Breast epithelium (tissue), 4 donors: ENCODE data around the gene ZFYVE21. TPM values are rescaled to one million over a fixed set of nuclear protein-coding genes. Genes with fewer than 3 reads are reported as not detected.
A peak's percentile ranks its signal among the peaks of the same experiment; 100 is the strongest.

Source experiments
- DNase-seq, 2 donors: peaks; one replicate each; pipeline ENCODE4 v3.0.0-alpha.2; 2019; ENCODE audit warnings: low spot score in 2 of 2
- H3K27ac ChIP-seq, 2 donors: fragments of 200-600 bp; sonication (generic) in 1 of 2; one replicate each; pipeline ENCODE4 v1.5.1; 2016 to 2019; ENCODE audit warnings: mild to moderate bottlenecking in 1 of 2
- H3K27me3 ChIP-seq, 2 donors: fragments of 200-600 bp; sonication (generic) in 1 of 2; one replicate each; pipeline versions ENCODE4 v1.5.1 to v1.6.0; 2017 to 2019; ENCODE audit warnings: control low read depth in 1 of 2, mild to moderate bottlenecking in 1 of 2
- H3K36me3 ChIP-seq: fragments of 200-600 bp; one replicate; pipeline ENCODE4 v1.5.1; 2019
- H3K4me1 ChIP-seq, 2 donors: fragments of 200-600 bp; sonication (generic); one replicate each; pipeline ENCODE4 v1.5.1; 2016 to 2019; ENCODE audit warnings: control low read depth in 1 of 2
- H3K4me3 ChIP-seq, 3 donors: fragments of 200-600 bp; sonication (generic); 1 replicate in 2 of 3; 2 replicates in 1 of 3; pipeline ENCODE4 v1.5.1; 2016 to 2019; ENCODE audit warnings: mild to moderate bottlenecking in 3 of 3, moderate library complexity in 2 of 3
- H3K9me3 ChIP-seq, 2 donors: fragments of 200-600 bp; sonication (generic) in 1 of 2; one replicate each; pipeline ENCODE4 v1.5.1; 2016 to 2019; ENCODE audit warnings: control low read depth in 1 of 2
- CTCF ChIP-seq, 3 donors: fragments of 450-650 bp; IDR thresholded peaks; one replicate each; pipeline ENCODE4 v1.5.1; 2016 to 2017; ENCODE audit warnings: antibody characterized with exemption in 3 of 3, mild to moderate bottlenecking in 3 of 3, moderate library complexity in 3 of 3
- POLR2A ChIP-seq: fragments of 450-650 bp; IDR thresholded peaks from one replicate; pipeline ENCODE4 v1.6.1; 2016; ENCODE audit warnings: antibody characterized with exemption, mild to moderate bottlenecking, moderate library complexity
- POLR2AphosphoS5 ChIP-seq, 3 donors: sonication (generic); formaldehyde crosslinking; IDR thresholded peaks; one replicate each; pipeline ENCODE4 v1.6.1; 2017; ENCODE audit warnings: antibody characterized with exemption in 3 of 3
- intact Hi-C: fragments of 100-400 bp; cut with DNase I; formaldehyde crosslinking; loops from one replicate; pipeline ENCODE4 v1.15.1; 2023; ENCODE audit warnings: low total_unique reads
- total RNA-seq, 3 donors: library from RNA; depleted of rRNA; stranded (reverse); fragments of >200 nt; gene quantifications; one replicate each; pipeline ENCODE4 v1.1.0, GENCODE V29; 2016

Gene ZFYVE21
- total RNA-seq, 3 donors from 2014 or later: 57.4 to 140 (median 96.0) TPM

- intact Hi-C loops: no loop called here
- H3K36me3 ChIP-seq: no peaks in the 10 kb centered on the region
- peaks cover 16 to 35% of the 10 kb centered on the region in 2 donors for H3K4me1 ChIP-seq
- no peaks in the 10 kb centered on the region for H3K9me3 ChIP-seq
- no peaks in the 10 kb centered on the region for H3K27me3 ChIP-seq
- no peak for TF ChIP-seq CTCF (IDR thresholded peaks at IDR 0.05)
- TF ChIP-seq POLR2AphosphoS5 (IDR thresholded peaks at IDR 0.05): no peak
- TF ChIP-seq POLR2A: no peak
- no peak for DNase-seq
- H3K4me3 ChIP-seq: no peak overlapping the region
- no peak overlapping the region for H3K27ac ChIP-seq
Measured at GRCh38 chr14:103731916-103732867, 16.6 kb downstream of the ZFYVE21 start.

- intact Hi-C loops: no loop called here
- H3K27me3 ChIP-seq: no peaks in the 10 kb centered on the region
- H3K4me1 ChIP-seq: peaks cover 16 to 43% of the 10 kb centered on the region in 2 donors
- H3K4me3 ChIP-seq: no peak overlapping the region
- TF ChIP-seq CTCF (IDR thresholded peaks at IDR 0.05) (no peak), POLR2AphosphoS5 (IDR thresholded peaks at IDR 0.05) (no peak)
- H3K36me3 ChIP-seq: no peaks in the 10 kb centered on the region
- no peak overlapping the region for H3K27ac ChIP-seq
- no peak for DNase-seq
- no peaks in the 10 kb centered on the region for H3K9me3 ChIP-seq
Measured at GRCh38 chr14:103732868-103733620, 17.4 kb downstream of the ZFYVE21 start.

- Histone ChIP-seq H3K36me3 (no peaks in the 10 kb centered on the region), H3K27ac (no peak overlapping the region), H3K4me1 (peaks cover 16 to 37% of the 10 kb centered on the region in 2 donors), H3K9me3 (no peaks in the 10 kb centered on the region), H3K27me3 (no peaks in the 10 kb centered on the region), H3K4me3 (no peak overlapping the region)
- intact Hi-C loops: no loop called here
- no peak for DNase-seq
- TF ChIP-seq POLR2AphosphoS5 (IDR thresholded peaks at IDR 0.05) (no peak), CTCF (IDR thresholded peaks at IDR 0.05) (no peak), POLR2A (no peak)
Measured at GRCh38 chr14:103733651-103734050, 18.0 kb downstream of the ZFYVE21 start.

DNA sequence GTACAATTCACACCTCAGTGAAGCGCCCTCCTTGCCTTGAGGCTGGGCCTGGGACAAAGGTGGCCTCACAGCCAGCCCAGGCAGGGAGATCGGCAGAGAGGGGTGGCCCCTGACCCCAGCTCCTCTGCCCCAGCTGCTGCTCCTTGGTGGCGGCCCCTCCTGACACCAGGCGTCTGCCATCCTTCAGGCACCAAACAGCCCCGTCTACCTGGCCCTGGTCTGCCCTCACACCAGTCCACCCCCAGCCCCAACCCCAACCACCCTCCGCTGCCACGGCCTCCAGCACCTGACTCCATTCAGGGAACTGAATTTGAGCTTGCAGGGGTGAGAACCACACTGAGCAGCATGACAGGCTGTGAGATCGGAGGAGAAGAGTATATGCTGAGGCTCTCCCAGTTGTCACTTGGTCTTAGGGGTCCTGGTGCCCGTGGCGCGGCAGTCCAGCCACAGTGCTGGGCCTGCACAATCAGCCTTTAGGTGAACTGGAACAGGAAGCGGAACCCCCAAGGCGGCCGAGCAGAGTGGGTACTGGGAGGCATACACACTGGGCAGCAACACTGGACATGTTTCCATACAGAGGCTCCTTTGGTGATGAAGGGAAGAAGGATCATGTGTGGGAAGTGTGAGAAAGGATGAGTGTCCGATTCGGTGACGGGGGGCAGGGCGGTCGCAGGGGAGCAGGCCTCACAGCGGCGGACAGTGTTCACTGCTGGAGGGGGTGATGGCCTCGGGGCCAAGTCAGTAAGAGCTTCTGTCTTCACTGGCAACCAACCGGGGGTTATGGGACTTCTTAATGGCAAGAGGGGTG, 18.7 kb downstream of the ZFYVE21 start:
- Histone ChIP-seq H3K4me3 (no peak overlapping the region), H3K27ac (peak overlapping the region in 1 of 2 donors; percentile 0), H3K36me3 (no peaks in the 10 kb centered on the region), H3K4me1 (peaks cover 16 to 33% of the 10 kb centered on the region in 2 donors), H3K9me3 (no peaks in the 10 kb centered on the region), H3K27me3 (no peaks in the 10 kb centered on the region)
- TF ChIP-seq CTCF (IDR thresholded peaks at IDR 0.05) (no peak), POLR2AphosphoS5 (IDR thresholded peaks at IDR 0.05) (no peak), POLR2A (no peak)
- intact Hi-C loops: no loop called here
- DNase-seq: no peak
